HG03066 (cell line): ENCODE measurements around the gene SIGLEC5.
"Not testable (repeated sequence)": the region's sequence is repeated elsewhere in the genome, so short reads cannot be mapped to it uniquely, and the experiment has no call there.

Source experiments
- ATAC-seq: cut with Tn5 transposase; IDR thresholded peaks from one replicate; pipeline ENCODE4 v1.9.1; 2021; ENCODE audit warnings: low read depth; ENCODE audit not compliant: unreplicated experiment

SIGLEC5 gene, protein sequence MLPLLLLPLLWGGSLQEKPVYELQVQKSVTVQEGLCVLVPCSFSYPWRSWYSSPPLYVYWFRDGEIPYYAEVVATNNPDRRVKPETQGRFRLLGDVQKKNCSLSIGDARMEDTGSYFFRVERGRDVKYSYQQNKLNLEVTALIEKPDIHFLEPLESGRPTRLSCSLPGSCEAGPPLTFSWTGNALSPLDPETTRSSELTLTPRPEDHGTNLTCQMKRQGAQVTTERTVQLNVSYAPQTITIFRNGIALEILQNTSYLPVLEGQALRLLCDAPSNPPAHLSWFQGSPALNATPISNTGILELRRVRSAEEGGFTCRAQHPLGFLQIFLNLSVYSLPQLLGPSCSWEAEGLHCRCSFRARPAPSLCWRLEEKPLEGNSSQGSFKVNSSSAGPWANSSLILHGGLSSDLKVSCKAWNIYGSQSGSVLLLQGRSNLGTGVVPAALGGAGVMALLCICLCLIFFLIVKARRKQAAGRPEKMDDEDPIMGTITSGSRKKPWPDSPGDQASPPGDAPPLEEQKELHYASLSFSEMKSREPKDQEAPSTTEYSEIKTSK

DNA sequence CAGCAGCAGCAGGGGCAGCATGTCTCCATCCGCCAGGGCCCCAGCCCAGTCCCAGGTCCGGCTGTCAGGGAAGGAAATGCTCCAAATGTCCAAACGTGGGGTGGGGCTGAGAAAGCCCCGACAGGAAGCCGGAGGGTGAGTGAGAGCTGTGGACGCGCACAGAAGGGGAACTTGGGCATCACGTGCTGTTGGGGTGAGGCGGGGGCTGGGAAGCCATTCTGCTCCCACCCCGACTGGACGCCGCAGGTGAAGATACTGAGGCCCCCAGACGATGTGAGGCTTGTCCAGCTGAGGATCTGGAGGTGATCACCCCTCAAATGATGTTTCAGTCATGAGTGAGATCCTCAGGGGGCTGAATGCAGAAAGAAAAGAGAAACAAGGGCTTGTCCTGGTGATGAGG lies at the start of gene SIGLEC5:
TSS of gene SIGLEC5 (minus strand) at position 87 of the 400 bp plus-strand sequence. CDS start at position 21, 66 bp downstream.
- not testable (repeated sequence) for ATAC-seq

DNA sequence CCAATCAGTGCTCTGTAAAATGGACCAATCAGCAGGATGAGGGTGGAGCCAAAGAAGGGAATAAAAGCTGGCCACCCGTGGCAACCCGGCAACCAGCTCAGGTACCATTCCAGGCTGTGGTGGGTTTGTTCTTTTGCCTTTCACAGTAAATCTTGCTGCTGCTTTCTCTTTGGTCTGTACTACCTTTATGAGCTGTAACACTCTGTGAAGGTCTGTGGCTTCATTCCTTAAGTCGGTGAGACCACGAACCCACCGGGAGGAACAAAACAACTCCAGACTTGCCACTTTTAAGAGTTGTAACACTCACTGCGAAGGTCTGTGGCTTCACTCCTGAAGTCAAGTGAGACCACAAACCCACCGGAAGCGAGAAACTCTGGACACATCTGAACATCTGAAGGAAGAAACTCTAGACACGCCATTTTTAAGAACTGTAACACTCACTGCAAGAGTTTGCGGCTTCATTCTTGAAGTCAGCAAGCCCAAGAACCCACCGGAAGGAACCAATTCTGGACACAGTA lies 46.4 kb upstream of the SIGLEC5 start:
- ATAC-seq = no peak

DNA sequence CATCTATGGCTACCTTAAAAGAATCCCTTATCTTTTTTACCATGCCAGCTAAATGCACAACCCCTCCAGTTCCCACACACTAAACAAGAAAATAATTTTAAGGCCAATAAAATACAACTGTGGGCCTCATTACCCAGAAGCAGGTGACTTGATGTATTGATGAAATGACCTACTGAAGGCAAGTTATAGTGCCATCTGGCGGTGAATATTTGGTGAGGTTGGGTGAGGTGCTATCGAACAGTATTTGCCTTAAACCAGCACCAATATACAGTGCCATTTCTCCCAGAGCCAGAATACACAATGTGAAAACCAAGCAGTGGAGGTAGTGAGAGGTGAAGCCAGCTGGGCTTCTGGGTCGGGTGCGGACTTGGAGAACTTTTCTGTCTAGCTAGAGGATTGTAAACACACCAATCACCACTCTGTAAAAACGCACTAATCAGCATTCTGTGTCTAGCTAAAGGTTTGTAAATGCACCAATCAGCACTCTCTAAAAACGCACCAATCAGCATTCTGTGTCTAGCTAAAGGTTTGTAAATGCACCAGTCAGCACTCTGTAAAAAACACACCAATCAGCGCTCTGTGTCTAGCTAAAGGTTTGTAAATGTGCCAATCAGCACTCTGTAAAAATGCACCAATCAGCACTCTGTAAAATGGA lies 45.8 kb upstream of the SIGLEC5 start:
- ATAC-seq = not testable (repeated sequence)

DNA sequence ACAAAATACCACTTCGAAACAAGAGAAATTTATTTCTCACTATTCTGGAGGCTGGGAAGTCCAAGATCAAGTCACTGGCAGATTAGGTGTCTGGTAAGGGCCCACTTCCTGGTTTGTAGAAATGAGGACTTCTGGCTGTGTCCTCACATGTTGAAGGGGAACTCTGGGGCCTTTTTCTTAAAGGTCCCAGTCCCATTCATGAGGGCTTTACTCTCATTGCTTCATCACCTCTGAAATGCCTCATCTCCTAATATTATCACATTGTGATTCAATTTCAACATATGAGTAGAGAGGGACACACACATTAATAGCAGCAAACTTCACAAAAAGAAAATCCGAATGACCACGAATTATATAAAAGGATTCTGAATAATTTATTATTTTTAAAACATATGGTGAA lies 38.0 kb upstream of the SIGLEC5 start:
- no peak for ATAC-seq

DNA sequence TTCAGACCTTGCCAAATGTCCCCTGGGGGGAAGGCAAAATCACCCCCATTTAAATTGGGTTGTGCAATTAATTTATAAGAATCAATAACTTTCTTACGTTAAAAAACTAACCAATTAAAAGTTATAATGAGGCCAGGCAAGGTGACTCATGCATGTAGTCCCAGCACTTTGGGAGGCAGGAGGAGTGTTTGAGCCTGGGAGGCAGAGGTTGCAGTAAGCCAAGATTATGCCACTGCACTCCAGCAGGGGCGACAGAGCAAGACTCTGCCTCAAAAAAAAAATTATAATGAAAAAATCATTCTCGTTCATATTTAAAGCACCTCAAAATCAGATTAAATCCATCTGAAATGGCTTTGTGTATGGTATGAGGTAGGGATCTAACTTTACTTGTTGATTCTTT lies 34.8 kb upstream of the SIGLEC5 start:
- ATAC-seq = no peak

DNA sequence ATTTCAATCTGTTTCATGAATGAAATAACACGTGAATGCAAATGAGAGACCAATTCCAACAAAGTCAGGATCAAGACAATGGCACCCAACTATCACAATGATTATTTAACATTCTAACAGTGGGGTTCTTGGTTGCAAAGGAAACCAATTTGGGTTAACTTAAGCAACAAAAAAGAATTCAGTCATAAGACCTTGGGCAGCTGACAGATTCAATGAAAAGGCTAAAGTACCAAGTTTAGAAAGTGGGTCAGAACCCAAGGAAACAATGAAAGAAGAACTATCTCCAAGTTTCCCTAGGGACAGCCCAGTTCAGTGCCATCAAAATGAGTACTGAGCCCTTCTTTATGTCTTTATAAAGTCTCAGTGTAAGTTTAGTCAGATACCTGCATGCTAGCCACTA lies 33.9 kb upstream of the SIGLEC5 start:
- no peak for ATAC-seq

DNA sequence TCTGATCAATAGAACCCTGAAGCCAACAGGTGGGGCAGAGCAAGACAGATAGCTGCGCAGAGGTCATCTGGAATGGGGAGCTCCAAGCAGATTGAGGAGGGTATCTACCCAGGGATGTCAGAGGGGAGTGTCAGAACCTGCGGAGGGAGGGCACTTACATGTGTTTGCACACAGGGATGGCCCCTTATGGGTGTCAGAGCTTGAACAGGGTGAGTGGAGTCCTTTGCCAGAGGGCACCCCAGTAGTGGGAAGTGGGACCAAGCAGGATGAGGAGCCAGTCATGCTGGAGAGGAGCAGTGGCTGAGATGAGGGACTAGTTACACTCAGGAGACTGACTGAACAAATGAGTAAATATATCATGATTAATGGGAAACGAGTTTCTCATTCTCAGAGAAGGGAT lies 33.4 kb upstream of the SIGLEC5 start:
- no peak for ATAC-seq

DNA sequence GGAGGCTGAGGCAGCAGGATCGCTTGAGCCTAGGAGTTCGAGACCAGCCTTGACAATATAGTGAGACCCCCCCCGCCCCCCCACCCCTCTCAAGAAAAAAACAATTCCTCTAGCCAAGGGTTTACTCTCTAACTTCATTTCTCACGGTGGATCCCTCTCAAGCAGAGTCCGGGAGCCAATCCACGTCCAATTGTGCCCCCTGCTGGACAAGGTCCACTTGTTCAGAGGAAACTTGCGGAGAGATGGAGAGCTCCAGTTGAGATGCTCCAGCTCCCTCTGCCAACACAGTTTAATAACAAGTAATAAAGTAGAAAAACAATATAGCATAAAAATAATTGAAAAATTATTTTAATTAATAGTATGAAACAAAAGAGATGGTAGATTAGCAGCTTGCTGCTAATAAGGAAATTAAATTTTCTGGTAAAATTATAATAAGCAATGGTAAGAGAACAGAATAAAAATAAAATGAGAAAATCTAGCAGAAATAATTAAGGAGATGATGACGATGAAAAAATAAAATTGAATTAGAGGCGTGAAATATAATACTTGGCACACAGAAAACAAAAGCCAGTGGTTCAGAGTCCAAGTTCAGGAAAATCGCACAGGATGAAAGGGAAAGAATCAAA lies 30.9 kb upstream of the SIGLEC5 start:
- no peak for ATAC-seq

DNA sequence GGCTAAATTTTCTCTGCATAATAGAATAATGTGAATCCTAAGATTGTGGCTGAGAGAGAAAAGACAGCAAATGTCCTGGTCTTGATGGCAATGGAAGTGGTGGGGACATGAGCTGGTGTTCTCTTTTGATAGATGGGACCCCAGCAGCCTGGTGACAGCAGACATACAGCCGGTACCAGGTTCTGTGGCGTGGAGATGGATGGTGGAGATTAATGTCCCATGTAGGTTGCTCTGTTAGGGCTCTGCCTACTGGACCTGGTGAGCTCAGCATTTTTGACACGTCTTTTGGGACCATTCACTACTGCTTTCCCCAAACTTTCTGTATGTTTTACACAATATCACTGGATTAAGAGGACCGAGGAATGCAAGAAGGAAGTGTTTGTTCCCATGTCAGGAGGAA lies 24.6 kb upstream of the SIGLEC5 start:
- no peak for ATAC-seq

DNA sequence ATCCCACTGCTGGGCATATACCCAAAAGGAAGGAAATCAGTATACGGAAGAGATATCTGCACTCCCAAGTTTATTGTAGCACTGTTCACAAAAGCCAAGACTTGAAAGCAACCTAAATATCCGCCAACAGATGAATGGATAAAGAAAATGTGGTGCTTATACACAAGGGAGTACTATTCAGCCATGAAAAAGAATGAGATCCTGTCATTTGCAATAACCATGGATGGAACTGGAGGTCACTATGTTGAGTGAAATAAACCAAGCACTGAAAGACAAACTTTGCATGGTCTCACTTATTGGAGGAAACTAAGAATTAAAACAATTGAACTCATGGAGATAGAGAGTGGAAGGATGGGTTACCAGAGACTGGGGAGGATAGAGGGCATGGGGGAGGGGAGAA lies 23.0 kb upstream of the SIGLEC5 start:
- ATAC-seq = no peak

DNA sequence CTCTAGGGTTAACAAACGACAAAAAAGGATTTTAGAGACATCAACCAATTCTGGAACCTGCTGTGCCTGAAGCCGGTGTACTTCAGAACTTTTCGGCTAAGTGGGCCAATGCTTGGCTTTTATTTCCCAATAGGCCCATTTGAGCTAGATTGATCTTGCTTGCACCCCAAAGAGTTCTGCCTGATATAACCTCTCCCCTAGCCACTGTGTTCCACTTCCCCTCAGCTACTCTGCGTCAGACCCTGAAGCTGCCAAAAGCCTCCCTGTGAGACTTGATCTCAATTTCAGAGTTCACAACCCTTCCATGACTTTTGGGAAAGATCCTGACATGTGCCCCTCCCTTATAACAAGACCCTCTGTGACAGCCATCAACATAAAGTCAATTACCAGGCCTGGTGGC lies 22.1 kb upstream of the SIGLEC5 start:
- ATAC-seq = no peak

DNA sequence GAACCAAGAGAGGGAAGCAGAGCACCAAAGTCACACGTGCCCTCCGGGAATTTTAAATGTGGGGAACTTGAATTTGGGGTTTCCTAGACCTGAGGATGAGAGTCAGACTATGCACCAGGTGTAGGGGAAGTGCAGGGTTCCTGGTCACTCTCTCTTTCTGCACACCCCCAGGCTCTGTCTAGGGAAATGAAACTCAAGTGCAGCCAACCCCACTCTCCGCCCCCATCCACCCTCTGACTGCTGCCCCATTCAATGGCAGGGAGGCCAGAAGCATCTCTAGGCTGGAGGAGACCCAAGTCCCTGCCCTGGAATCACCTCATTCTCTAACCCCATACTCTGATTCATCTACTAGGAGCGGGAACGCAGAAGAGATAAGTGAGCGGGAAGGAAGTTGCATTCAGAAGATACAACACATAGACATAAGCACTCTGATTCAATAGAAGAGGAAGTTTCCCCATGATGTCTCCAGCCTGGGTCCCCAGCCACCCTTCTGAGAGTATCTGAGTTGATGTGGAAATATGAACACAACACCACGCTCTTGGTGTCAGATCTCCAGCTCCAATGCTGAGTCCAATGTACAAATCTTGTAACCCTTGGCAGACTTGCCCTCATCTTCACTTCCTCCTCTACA lies 21.1 kb upstream of the SIGLEC5 start:
- no peak for ATAC-seq

DNA sequence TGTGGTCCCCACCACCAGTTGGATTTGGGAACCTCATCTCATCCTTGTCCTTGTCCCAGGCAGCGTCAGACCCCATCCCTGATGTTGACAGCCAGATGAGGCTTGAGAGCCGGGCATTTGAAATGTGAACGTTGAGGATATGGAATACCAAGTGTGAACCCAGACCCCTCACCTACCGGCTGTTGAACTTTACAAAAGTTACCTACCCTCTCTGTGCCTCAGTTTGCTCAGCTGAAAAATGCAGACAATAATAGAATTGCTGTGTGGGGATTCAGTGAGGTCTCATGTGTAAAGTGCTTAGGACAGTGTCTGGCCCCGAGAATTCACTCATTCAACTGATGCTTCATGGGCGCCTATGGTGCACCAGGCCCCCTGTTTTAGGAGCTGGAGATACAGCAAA lies 17.1 kb upstream of the SIGLEC5 start:
- no peak for ATAC-seq

DNA sequence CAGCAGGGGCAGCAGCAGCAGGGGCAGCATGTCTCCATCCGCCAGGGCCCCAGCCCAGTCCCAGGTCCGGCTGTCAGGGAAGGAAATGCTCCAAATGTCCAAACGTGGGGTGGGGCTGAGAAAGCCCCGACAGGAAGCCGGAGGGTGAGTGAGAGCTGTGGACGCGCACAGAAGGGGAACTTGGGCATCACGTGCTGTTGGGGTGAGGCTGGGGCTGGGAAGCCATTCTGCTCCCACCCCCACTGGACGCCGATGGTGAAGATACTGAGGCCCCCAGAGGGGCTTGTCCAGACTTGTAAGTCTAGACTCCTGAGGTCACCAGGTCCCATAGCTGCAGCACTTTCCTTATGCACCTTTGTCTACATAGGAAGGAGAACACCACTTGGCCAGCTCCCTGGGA lies 16.5 kb upstream of the SIGLEC5 start, which contains the start of gene SIGLEC14:
TSS of gene SIGLEC14 (minus strand) at position 96 of the 400 bp plus-strand sequence. CDS start at position 30, 66 bp downstream.
- ATAC-seq = not testable (repeated sequence)

DNA sequence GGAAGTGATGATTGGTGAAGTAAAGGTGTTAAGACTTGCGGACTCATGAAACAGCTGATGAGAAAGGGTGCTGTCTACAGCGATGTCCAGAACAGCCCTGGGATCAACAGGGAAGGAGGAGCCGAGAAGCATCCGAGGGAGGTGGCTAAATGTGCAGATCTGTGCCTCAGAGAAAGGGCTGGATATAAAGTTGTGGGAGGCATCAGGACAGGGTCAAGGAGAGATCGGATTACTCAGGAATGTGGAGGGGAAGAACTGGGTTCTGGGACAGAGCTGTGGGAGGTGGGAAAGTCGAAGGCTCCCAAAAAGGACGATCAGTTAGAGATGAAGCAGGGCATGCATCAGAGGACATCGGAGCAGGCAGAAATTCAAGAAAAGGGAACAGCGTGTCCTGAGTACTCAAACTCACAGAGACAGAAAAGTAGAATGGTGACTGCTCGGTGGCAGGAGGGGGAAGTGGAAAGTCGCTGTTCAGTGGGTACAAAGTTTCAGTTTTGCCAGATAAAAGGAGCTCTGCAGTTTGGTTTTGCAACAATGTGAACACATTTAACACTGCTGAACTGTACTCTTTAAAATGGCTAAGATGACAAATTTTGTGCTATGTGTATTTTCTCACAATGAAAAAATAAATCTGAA lies 14.6 kb upstream of the SIGLEC5 start:
- ATAC-seq = no peak

DNA sequence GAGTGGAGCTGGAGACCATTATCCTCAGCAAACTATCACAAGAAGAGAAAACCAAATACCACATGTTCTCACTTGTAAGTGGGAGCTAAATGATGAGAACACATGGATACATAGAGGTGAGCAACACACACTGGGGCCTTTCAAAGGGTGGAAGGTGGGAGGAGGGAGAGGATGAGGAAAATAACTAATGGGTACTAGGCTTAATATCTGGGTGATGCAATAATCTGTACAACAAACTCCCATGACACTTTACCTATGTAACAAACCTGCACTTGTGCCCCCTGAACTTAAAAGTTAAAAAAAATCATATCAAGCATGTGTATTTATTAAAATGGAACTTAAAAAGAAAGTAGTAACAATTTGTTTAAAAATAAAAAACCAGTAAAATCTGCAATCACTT lies 11.4 kb upstream of the SIGLEC5 start:
- ATAC-seq = no peak

DNA sequence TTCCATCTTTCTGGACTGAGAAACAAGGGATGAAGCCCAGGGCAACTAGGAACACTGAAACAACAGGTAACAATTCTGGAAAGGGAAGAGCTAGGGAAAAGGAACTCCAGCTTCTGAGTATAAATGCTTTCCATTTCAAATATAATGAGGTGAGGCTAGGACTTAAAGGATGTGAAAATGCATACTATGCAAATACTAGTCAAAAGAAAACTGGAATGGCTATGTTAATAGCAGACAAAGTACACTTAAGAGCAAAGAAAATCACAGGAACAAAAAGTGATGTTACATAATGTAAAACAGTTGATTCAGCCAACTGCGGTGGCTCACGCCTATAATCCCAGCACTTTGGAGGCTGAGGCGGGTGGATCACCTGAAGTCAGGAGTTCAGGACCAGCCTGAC lies 10.2 kb upstream of the SIGLEC5 start:
- no peak for ATAC-seq

DNA sequence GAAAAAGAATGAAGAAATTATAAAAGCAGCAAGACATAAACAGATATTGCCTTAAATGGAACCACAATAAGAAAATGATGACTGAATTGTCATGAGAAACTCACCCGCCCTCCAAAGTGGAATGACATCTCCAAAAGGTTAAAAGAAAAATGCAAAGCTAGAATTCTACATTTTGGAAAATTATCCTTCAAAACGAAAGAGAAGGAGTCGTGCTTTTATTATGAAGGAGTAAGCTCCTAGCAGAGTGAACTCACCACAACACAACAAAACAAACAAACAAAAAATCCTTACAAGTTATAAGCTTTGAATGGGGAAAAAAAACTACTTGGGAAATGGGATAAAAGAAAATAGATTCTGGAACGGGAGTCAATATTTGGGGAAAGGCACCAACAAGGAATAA lies 9.7 kb upstream of the SIGLEC5 start:
- ATAC-seq = no peak

DNA sequence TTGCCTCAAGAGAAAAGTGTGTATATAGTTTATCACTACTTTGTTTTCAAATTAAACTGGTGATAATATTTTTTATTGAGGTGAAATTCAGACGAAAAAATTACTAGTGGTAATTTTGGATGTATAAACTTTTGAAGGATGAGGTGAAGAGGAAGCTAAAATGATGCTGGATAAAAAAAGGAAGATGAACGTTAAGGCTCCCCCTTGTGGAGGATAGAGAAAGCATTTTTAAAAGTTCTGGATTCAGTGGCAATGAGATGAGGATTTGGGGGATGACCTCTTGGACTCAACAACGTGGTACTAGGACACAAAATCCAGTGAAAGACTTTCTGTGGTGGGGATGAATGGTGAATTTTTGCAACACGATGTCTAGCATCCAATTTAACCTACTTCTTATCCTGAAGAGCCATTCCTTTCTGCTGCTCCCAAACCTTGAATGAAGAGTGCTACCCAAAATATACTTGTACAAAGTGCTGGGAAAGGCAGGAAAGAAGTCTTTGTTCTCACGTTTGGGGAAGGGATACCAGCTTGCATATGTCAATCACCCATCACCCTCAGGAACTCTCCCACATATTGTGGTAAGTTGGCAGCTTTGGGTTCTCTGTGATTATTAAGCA lies 7.3 kb upstream of the SIGLEC5 start:
- no peak for ATAC-seq

DNA sequence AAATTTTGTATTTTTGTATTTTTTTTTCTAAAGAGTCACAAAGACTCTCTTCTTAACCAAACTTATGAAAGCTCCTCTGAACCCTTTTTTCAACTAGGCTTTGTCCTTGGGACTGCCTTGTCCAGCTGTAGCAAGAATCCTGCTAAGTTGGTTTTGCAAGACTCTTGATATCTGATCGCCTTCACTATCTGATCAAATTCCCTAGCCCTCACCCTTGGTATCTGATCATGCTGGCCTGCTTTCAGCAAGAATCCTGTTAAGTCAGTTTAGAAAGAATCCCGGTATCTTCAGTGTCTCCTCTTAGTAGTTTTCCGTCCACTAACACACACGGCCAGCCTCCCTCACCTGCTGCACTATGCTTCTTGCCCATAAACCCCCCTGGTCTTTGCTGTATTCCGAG lies 1.9 kb upstream of the SIGLEC5 start:
- ATAC-seq = no peak
